GM12891 (cell line): Measurements from ENCODE around the gene PPFIA2.

Experiments used
- POLR2AphosphoS5 ChIP-seq: IDR thresholded peaks from 2 replicates; pipeline ENCODE4 v1.6.1; 2011; ENCODE audit warnings: low read depth, low read length, control low read depth
- TAF1 ChIP-seq: IDR thresholded peaks from 2 replicates; pipeline ENCODE4 v1.6.1; 2011; ENCODE audit warnings: low read depth, low read length, control low read depth

GRCh38 chr12:81778719-81779118, 19.6 kb upstream of the PPFIA2 start:
- TF ChIP-seq TAF1: no peak
- no peak for TF ChIP-seq POLR2AphosphoS5
